HG02943 (cell line): Measurements from ENCODE around the gene INPP1.

Experiments
- ATAC-seq: cut with Tn5 transposase; IDR thresholded peaks from one replicate; pipeline ENCODE4 v1.9.1; 2021; ENCODE audit warnings: mild to moderate bottlenecking, low read depth, moderate library complexity; ENCODE audit not compliant: unreplicated experiment

Gene INPP1

DNA sequence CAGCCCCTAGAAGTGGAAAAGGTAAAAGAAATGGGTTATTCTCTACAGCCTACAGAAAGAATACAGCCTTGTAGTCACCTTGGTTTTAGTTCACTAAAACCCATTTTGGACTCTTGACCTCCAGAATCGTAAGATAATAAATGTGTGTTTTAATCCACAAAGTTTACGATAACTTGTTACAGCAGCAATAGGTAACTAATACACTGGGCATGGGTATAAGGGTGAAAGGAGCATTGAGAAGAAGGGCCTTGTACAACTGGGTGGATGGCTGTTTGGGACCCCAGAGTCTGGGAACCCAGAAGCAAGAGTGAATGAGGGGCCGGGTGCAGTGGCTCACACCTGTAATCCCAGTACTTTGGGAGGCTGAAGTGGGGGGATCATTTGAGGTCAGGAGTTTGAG, 62.6 kb downstream of the INPP1 start:
- ATAC-seq: no peak

DNA sequence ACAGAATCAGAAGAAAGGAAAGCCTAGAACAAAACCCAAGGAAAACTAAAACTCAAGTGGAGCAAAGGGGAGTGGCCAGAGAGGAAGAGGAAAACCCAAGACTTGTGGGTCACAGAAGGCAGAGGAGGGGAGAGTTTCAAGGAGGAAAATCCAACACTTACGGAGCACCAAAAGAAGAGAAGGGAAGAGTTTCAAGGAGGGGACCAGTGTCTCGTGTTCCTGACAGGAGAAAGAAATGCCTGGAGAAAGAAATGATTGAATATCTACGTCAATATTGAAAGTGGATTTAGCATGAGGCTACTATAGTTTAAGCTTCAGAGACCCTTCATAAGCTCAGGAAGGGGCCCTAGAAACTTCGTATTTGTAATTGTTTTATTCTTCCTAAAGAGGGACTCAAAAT, 63.4 kb downstream of the INPP1 start:
- no peak for ATAC-seq

DNA sequence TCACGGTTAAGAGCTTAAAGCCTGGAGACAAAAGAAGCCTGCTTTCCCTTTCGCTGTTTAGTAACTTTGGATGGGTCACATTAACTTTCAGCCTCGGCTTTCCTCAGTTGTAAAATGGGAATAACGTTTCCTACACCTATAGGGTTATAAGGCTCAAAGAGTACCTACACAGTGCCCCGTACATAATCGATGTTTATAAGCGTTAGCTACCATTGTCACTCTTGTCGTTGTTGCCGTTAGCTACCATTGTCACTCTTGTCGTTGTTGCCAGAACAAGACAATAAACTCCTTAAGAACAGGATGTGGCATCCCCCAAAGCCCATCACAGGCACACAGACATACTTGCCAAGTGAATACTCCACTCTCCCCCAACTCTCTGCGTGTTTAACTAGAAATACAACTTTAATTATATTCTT, 63.9 kb downstream of the INPP1 start:
- ATAC-seq: no peak

DNA sequence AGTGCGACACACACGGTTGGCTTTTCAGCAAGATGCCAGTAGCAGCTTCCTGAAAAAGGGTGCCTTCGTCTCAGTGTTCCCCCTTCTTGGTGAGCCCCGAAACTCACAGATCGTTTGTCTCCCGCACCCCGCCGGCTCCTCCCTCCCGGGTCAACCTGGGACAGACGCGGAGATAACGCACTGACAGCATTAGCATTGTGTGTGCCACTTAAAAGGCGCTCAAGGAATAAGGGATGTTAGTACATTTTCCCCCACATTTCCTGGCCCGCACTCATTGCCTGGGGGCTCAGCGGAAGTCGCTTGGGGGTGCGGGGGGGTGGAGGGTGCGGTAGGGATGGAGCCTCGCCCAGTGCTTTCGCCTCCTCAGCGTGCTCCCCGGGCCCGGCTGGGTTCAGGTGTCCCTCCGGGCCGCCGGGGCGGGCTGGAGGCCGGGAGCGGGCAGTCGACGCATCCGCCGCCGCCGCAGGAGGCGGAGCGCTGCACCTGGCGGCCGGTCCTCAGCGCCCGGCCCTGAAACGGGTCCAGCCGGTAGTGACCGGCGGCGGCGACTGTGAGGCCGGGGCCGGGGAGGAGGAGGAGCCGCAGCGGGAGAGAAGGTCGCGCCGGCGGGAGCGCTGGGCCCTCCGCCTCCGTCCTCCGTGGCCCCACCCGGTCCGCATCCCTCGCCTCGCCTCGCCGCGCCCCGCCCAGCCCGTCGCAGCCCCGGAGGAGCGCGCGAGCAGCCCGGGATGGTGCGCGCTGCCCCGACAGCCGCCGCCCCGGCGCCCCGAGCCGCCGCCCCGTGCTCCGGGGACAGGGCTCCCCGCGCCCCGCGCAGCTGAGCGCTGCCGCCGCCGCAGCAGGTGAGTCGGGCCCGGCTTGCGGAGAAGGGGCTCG, 64.5 kb downstream of the INPP1 start, which contains the start of gene MFSD6:
MFSD6 (plus strand) TSS at position 694 of the 876 bp plus-strand sequence. CDS start 27,675 bp downstream, outside the sequence.
- ATAC-seq: peak; percentile 51

DNA sequence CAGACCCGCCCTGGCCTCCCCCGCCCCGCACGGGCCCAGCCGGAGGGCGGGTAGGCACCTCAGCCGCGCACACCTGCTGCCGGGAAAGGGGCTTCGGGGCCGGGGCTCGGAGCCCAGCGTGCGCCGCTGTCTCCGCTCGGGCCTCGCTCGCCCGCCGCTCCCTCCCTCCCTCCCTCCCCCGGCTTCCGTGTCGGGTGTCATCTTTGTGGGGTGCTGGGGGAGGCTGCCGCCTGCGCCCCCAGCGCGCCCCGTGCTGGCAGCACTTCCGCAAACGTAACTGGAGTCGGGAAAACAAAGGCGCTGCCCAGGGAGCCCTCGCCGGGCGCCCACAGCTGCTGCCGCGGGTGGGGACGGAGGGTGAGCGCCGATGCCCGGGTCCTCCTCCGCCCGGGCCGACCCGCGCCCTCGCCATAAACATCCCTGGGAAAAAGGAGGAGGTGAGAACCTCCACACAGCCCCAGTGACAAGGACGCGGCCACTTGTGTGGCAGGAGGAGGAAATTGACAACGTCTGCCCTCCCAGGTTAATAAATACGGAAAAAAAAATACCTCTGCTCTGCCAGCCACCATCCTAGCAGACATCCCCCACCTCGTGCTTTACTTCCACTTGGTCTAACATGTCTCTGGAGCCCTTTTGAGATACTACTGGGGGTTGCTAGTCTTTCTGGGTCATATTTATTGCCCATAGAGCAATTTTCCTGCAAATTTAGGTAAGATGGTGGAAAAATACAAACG, 65.3 kb downstream of the INPP1 start:
- ATAC-seq: peak; percentile 58

DNA sequence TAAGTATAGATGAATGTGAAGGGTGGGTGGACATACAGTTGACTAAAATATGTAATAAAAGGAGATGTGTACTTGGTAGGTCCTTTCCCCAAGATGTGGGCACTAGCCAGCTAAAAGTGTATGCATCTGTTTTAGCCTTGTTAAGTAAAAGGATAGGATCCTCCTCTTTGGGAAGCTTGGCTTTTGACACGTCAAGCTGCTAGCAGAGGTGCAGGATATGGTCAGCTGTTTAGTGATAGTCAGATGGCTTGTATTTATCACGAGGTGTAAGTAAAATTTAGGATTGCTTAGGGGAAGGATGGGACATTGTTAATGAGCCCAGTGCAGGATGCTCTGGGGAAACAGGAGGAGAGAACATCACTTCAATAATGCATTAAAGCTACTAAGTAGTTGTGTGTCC, 66.2 kb downstream of the INPP1 start:
- no peak for ATAC-seq

DNA sequence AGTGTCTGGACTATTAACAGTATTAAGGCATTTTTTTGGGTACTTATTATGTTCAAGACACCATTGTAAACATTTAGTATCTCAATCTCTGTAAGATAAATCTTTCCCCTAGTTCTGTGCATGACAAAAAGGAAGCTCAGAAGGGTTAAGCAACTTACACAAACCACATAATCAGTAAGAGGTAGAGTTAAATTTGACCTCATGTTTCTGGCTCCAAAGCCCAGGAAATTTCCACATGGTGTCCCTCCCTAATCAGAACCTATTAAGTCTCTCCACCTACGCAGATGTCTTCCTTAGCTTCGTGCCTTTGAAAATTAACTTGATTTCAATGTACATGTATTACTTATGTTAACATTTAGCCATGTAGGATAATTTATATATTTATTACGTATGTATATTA, 66.8 kb downstream of the INPP1 start:
- no peak for ATAC-seq

DNA sequence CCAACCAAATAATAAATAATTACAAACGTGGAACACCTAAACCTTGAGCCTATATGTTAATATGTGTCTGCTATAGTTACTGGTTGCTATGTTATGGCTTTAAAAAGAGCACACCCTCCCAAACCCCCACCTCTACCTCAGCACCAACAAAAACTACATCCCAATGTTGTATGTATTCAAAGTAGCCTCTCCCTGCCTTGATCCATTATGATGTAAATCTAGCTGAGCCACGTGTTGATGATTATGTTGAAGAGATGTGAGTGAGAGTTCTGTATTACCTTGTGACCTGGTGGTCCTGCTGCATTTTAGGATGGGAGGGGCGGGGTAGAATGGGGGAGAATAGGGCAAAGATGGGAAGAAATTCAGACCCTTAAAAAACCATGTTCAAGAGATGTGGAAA, 69.6 kb downstream of the INPP1 start:
- ATAC-seq: no peak

DNA sequence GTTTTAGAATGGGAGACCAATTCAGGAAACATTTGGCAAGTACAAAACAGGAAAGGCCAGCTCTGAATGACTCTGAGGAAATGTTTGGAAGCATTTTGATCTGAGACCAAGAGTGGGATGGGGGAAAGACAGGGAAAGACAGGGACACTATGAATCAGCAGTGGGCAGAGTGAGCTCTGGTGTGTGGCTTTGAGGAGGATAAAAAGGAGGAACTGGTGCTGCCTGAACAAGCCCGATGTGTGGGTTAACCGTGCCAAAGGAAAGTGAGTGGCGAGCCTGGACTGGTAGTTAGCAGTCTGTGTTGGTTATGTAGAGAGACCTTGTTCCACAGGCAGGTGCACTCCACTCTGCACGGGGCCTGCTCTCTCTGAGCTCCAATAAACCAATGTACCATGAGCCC, 70.0 kb downstream of the INPP1 start:
- no peak for ATAC-seq

DNA sequence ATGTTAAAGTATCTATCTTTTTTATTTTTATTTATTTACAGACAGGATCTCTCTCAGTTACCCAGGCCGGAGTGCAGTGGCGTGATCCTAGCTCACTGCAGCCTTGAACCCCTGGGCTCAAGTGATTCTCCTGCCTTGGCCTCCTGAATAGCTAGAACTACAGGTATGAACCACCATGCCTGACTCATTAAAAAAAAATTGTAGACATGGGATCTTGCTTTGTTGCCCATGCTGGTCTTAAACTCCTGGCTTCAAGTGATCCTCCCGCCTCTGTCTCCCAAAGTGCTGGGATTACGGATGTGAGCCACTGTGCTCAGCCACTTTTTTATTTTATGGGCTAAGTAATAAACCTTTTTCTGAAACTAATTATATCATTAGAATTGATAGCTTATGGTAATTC, 71.9 kb downstream of the INPP1 start:
- ATAC-seq: no peak

DNA sequence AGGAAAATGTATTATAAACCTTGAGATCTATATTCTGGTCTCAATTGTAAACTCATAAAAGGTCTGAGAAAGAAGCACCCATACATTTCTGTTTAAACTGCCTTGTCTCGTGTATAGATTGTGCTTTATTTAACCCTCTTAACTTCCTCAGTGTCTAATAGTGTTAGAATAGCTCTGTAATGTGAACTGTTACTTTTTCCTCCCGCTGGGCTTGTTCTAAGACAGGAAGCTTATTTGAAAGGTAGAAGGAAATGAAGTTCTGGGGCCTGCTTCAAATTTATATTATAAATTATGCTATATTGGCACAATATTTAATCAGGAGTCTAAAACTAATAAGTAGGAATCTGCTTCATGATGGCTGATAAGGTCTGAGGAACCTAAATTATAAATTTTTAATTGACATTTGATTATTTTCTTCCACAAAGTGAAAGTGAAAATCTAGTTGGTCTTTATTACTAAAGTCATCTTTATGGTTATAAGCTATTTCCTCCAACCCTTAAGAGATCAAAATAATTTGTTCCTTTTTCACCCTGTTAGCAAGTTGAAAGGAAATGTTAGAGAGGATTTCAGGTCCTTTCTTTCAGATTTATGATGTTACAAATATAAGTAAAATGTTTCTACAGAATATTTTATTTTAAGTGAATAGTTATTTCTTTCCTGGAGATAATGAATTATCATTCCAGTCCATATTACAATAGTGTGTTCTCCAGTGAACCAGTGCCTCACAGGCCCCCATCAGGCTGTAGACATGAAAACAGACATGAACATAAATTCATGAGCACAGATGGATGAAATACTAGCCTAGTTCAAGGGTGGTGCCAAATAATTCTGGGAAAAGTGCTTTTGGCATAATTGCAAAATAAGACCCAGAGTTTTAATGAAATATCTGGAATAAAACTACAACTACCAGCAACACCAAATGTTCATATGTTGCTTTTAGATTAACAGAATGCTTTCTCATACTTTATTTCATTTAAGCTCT, 72.7 kb downstream of the INPP1 start:
- no peak for ATAC-seq

DNA sequence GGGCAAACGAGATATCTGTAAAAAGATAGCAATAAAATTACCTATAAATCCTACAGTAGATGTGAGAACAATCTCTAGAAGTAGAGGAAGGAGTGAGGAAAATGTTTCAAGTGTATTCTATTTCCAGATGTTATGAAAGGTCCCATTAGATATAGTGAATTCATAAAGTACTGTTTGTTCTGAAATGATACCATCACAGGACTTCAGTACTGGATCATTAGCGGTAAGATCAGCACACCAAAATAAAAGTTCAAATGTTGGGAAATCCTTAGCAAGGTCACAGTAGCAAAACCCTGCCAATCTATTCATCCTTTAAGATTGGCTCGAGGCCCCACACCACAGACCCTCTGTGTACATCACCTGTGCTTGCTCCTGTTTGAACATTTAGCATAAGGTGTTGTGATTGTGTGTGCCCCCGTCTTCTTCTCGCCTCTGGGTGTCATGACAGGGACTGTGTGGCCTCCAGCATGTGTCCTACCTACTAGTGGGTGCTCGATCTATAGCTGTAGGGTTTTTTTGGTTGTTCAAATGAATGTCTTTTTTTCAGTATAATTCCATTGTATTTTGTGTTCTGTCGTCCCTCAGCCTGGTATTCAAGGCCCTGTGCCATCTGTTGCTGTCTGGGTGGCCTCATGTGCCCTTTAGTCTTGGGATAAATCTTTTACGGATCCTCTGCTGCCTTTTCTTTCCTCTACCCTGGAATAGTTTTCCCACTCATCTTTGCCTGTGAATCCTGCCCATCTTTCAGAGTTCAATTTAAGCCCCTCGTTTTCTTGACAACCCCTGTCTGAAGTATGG, 73.9 kb downstream of the INPP1 start:
- no peak for ATAC-seq

DNA sequence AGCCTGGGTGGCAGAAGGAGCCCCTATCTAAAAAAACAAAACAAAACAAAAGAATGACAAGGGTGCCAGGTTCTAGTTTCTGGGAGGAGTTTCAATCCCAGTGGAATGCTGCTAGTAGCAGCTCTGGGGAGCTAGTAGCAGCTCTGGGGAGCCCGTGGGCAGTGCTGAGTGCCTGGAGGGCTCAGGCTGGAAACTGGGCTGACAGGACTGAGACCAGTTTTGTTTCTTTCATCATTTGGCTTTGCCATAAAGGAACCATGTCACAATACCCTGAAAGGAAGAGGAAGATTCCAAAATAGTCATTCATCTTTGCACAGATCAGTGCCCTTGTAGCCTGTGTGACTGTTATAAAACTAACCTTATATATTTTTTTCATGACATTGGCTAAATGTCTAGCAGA, 75.3 kb downstream of the INPP1 start:
- ATAC-seq: no peak

DNA sequence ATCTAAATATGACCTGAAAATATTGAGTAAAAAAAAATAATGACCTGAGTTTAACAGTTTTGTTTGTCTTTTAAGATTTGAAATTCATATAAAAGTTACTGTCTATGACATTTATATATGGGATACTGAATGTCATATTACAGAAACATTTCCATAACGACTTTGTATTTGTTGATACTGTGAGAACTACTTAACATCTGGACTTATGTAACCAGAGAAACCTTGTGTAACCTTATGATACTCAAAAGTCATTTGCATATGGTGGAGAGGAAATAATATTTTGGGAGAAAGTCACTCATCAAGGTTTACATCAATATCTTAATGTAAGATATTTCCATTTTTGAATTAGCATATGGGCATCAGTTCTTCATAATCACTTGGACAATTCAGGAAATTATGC, 77.4 kb downstream of the INPP1 start:
- ATAC-seq: no peak
